K562 (cell line): ENCODE measurements around the gene KRABD2.

Experiments used
- ATAC-seq: fragments of 200-7000 bp; cut with Tn5 transposase; 3 replicates; pipeline ENCODE4 v1.9.1; 2020; ENCODE audit warnings: moderate library complexity
- BruUV-seq: library from RNA; stranded (reverse); fragments of 400-500 nt; replicated peaks from 2 replicates; lab custom pipeline; 2021; lab: Mats Ljungman, UMichigan
- CTCF ChIA-PET: fragments of 300-600 bp; formaldehyde crosslinking; extraction: SDS; loops from one replicate; lab custom pipeline; 2021; ENCODE audit warnings: low intra/inter-chr PET ratio; lab: Yijun Ruan, JAX
- POLR2A ChIA-PET: fragments of 300-600, 350-650 bp; sonication (Branson Sonifier 250); formaldehyde crosslinking; extraction: SDS; loops from one replicate; lab custom pipeline; 2021; ENCODE audit warnings: antibody characterized with exemption, inconsistent platforms; lab: Yijun Ruan, JAX
- DNase-seq, 4 experiments: peaks; one replicate each; pipeline versions ENCODE4 v3.0.0 to v3.0.0-alpha.2; 2011 to 2018; ENCODE audit warnings: low spot score in 3 of 4, mixed read lengths in 3 of 4; ENCODE audit errors: extremely low read depth in 1 of 4
- FAIRE-seq: peaks from 2 replicates; lab custom pipeline; 2011; peaks lifted over from hg19 to GRCh38; lab: Jason Lieb, UNC
- H2AFZ ChIP-seq: 2 replicates; pipeline ENCODE4 v1.6.0; 2011; ENCODE audit warnings: low read depth, low read length, control low read depth, inconsistent platforms
- H3K27ac ChIP-seq: fragments of 200-600 bp; 3 replicates; pipeline ENCODE4 v1.8.0; 2011; ENCODE audit warnings: low read depth, mild to moderate bottlenecking, control low read depth, inconsistent platforms, low read length, moderate library complexity, mixed read lengths; ENCODE audit errors: extremely low read depth
- H3K27me3 ChIP-seq, 2 experiments: fragments of 300-600 bp in 1 of 2; 2 replicates in 1 of 2; 3 replicates in 1 of 2; pipeline versions ENCODE4 v1.6.0 to v1.8.0; 2011; ENCODE audit warnings: inconsistent platforms in 2 of 2, low read length in 2 of 2, mild to moderate bottlenecking in 1 of 2, mixed read lengths in 1 of 2, moderate library complexity in 1 of 2; ENCODE audit not compliant: control insufficient read depth in 2 of 2, insufficient read depth in 2 of 2
- H3K36me3 ChIP-seq: fragments of 300-600 bp; 3 replicates; pipeline ENCODE4 v1.8.0; 2011; ENCODE audit warnings: mild to moderate bottlenecking, low read length, inconsistent platforms; ENCODE audit not compliant: control insufficient read depth, insufficient read depth
- H3K4me1 ChIP-seq, 2 experiments: fragments of 200-600 bp in 1 of 2; replicated peaks in 1 of 2; 2 replicates in 1 of 2; 3 replicates in 1 of 2; pipeline versions ENCODE4 v1.5.1 to v1.8.0; 2011; ENCODE audit warnings: inconsistent platforms in 2 of 2, low read length in 2 of 2, mild to moderate bottlenecking in 1 of 2, mixed read lengths in 1 of 2, moderate library complexity in 1 of 2; ENCODE audit not compliant: control insufficient read depth in 2 of 2, insufficient read depth in 2 of 2
- H3K4me2 ChIP-seq: 2 replicates; pipeline ENCODE4 v1.6.1; 2011; ENCODE audit warnings: low read length, control low read depth, inconsistent platforms, mixed read lengths; ENCODE audit not compliant: insufficient read depth
- H3K4me3 ChIP-seq: fragments of 200-600 bp; sonication (generic), shearing (Covaris generic); 2 replicates; pipeline ENCODE4 v1.5.1; 2016; ENCODE audit warnings: control low read depth, inconsistent platforms
- H3K79me2 ChIP-seq: fragments of 200-600 bp; 3 replicates; pipeline ENCODE4 v1.8.0; 2011; ENCODE audit warnings: low read length, inconsistent platforms; ENCODE audit not compliant: control insufficient read depth, insufficient read depth
- H3K9ac ChIP-seq, 2 experiments: 2 replicates each; pipeline versions ENCODE4 v1.6.0 to v1.6.1; 2011; ENCODE audit warnings: low read depth in 2 of 2, low read length in 2 of 2, control low read depth in 1 of 2, inconsistent platforms in 1 of 2, mild to moderate bottlenecking in 1 of 2, mixed read lengths in 1 of 2; ENCODE audit not compliant: insufficient read depth in 1 of 2
- H3K9me1 ChIP-seq: one replicate; pipeline ENCODE4 v1.6.0; 2011; ENCODE audit warnings: inconsistent platforms, mild to moderate bottlenecking, low read length, moderate library complexity; ENCODE audit not compliant: control insufficient read depth, insufficient read depth
- H3K9me3 ChIP-seq: replicated peaks from 2 replicates; pipeline ENCODE4 v1.5.1; 2011; ENCODE audit warnings: low read depth, low read length, inconsistent platforms; ENCODE audit not compliant: control insufficient read depth, insufficient read depth
- H4K20me1 ChIP-seq: replicated peaks from 2 replicates; pipeline ENCODE4 v1.6.1; 2011; ENCODE audit warnings: low read length, inconsistent platforms, mixed read lengths; ENCODE audit not compliant: control insufficient read depth, insufficient read depth
- CC2D1A ChIP-seq: fragments of 450-650 bp; IDR thresholded peaks from 2 replicates; pipeline ENCODE4 v1.6.1; 2017; ENCODE audit warnings: mild to moderate bottlenecking
- CTCF ChIP-seq, 3 experiments: IDR thresholded peaks in 2 of 3; conservative IDR thresholded peaks in 1 of 3; 2 replicates each; pipeline ENCODE4 v1.5.1; 2011 to 2012; ENCODE audit warnings: low read length in 3 of 3, mild to moderate bottlenecking in 3 of 3, control low read depth in 2 of 3, improper control_type of control experiment in 1 of 3, inconsistent platforms in 1 of 3, low read depth in 1 of 3, mixed read lengths in 1 of 3, moderate library complexity in 1 of 3; ENCODE audit not compliant: insufficient read depth in 2 of 3
- ELF4 ChIP-seq: fragments of 450-650 bp; formaldehyde crosslinking; IDR thresholded peaks from 2 replicates; pipeline ENCODE4 v1.4.0; 2022; ENCODE audit warnings: missing genetic modification characterization
- ELK3 ChIP-seq: fragments of 450-650 bp; formaldehyde crosslinking; IDR thresholded peaks from 2 replicates; pipeline ENCODE4 v1.4.0; 2020; ENCODE audit warnings: mild to moderate bottlenecking
- EZH2 ChIP-seq: IDR thresholded peaks from 2 replicates; pipeline ENCODE4 v1.6.1; 2012; ENCODE audit warnings: low read depth, mild to moderate bottlenecking, inconsistent platforms, low read length, borderline replicate concordance
- HLTF ChIP-seq: fragments of 450-650 bp; IDR thresholded peaks from 2 replicates; pipeline ENCODE4 v1.6.1; 2016
- IRF2 ChIP-seq: sonication (generic); formaldehyde crosslinking; IDR thresholded peaks from 2 replicates; pipeline ENCODE4 v1.8.1; 2022; ENCODE audit warnings: mild to moderate bottlenecking, missing genetic modification reagents
- KLF6 ChIP-seq: fragments of 250-450 bp; sonication (Bioruptor Pico); IDR thresholded peaks from 2 replicates; pipeline ENCODE4 v1.4.0; 2020; ENCODE audit warnings: mild to moderate bottlenecking, moderate library complexity, borderline replicate concordance
- NFE2L1 ChIP-seq: fragments of 450-650 bp; IDR thresholded peaks from 2 replicates; pipeline ENCODE4 v1.6.1; 2016; ENCODE audit warnings: missing genetic modification characterization, low read depth, mild to moderate bottlenecking, missing compliant biosample characterization, moderate library complexity, borderline replicate concordance
- PRMT5 ChIP-seq: sonication (generic); formaldehyde crosslinking; IDR thresholded peaks from 2 replicates; pipeline ENCODE4 v1.5.0; 2020; ENCODE audit warnings: missing genetic modification reagents
- TEAD2 ChIP-seq: fragments of 450-650 bp; IDR thresholded peaks from 2 replicates; pipeline ENCODE4 v1.6.1; 2016; ENCODE audit warnings: missing genetic modification characterization, control low read depth, missing compliant biosample characterization
- ZNF124 ChIP-seq: sonication (generic); formaldehyde crosslinking; IDR thresholded peaks from 2 replicates; pipeline ENCODE4 v1.8.1; 2022; ENCODE audit warnings: missing genetic modification reagents
- ZNF384 ChIP-seq: IDR thresholded peaks from 2 replicates; pipeline ENCODE4 v1.6.1; 2012; ENCODE audit warnings: low read depth, low read length, improper control_type of control experiment
- ZNF561 ChIP-seq: fragments of 450-650 bp; formaldehyde crosslinking; conservative IDR thresholded peaks from 2 replicates; pipeline ENCODE4 v1.4.0; 2020; ENCODE audit warnings: mild to moderate bottlenecking, moderate library complexity
- ZZZ3 ChIP-seq: fragments of 450-650 bp; IDR thresholded peaks from 2 replicates; pipeline ENCODE4 v1.6.1; 2016; ENCODE audit warnings: antibody characterized with exemption, mild to moderate bottlenecking, moderate library complexity
- WGBS: fragments of 100-300 bp; shearing (Covaris generic); methylation state at CpG from one replicate; pipeline ENCODE4 v1.1.6; 2016; ENCODE audit warnings: low coverage, mixed read lengths; ENCODE audit not compliant: insufficient coverage; ENCODE audit errors: missing lambda C conversion rate; 5-methylcytosine and 5-hydroxymethylcytosine counted together
- in situ Hi-C: fragments of 300-500 bp; cut with MboI; formaldehyde crosslinking; loops from 4 replicates; pipeline ENCODE4 v1.15.0; 2018; ENCODE audit warnings: inconsistent platforms, mixed read lengths
- intact Hi-C: fragments of 100-400 bp; cut with micrococcal nuclease; formaldehyde crosslinking; loops from 2 replicates; pipeline ENCODE4 v1.14.2; 2022
- TF ChIP-seq, protein P1 (sequence below): sonication (generic); formaldehyde crosslinking; IDR thresholded peaks from 2 replicates; pipeline ENCODE4 v1.8.0; 2022; ENCODE audit warnings: mild to moderate bottlenecking, missing genetic modification reagents, borderline replicate concordance

KRABD2 gene

DNA sequence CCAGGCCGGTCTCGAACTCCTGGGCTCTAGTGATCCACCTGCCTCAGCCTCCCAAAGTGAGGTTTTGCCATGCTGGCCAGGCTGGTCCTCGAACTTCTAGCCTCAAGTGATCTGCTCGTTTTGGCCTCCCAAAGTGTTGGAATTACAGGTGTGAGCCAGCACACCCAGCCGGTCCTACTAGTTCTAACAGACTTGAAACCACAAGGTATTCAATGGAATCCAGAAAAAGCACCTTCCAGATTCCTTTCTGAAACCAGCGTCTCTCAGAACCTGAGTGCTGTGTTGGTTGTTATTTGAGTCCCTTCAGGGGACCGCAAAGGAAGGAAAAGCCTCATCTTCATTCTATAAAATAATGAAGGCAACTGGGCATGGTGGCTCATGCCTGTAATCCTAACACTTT lies 4.1 kb downstream of the KRABD2 start (continued):
- TF ChIP-seq ZZZ3 = no peak

DNA sequence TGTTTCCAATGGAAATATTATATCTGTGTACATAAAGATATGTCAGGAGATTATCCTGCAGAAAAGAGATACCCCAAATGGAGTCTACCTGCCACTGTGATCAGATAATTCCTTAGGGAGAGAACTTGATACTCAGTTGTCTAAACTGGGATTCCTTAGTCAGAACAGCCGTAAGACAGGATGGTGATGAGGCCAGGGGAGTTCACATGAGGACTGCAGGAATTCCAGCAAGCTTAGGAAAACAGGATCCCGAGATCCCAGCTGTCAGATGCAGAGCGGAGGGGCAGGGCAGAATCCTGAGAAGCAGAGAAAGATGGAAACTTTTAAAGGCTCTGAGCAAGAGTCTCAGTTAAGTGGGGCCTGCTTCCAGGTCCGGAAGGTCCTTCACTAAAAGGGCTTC lies 4.7 kb downstream of the KRABD2 start:
- Histone ChIP-seq H3K9ac (no peak overlapping the region), H3K4me1 (peaks cover 10 to 16% of the 10 kb centered on the region in 2 experiments; a peak in 4 of 5 replicates), H3K9me3 (no peaks in the 10 kb centered on the region)
- no peak for TF ChIP-seq KLF6 (CRISPR knock-in tag)
- TF ChIP-seq ZNF561 (CRISPR knock-in tag) = no peak
- no peak for TF ChIP-seq CTCF (IDR thresholded peaks at IDR 0.05 in 2 of 3, conservative IDR thresholded peaks at IDR 0.05 in 1 of 3; ENCODE audit: insufficient read depth in 2 of 3, low read depth in 1 of 3, low read length in 3 of 3)
- no peak for TF ChIP-seq CC2D1A
- no peak for TF ChIP-seq ELK3 (CRISPR knock-in tag)
- no peak for TF ChIP-seq EZH2
- no peak for TF ChIP-seq PRMT5
- TF ChIP-seq NFE2L1 (tag) = no peak
- no peak for TF ChIP-seq HLTF
- no peak for TF ChIP-seq ELF4
- TF ChIP-seq ZNF124 (CRISPR knock-in tag) = no peak
- TF ChIP-seq, protein P1, sequence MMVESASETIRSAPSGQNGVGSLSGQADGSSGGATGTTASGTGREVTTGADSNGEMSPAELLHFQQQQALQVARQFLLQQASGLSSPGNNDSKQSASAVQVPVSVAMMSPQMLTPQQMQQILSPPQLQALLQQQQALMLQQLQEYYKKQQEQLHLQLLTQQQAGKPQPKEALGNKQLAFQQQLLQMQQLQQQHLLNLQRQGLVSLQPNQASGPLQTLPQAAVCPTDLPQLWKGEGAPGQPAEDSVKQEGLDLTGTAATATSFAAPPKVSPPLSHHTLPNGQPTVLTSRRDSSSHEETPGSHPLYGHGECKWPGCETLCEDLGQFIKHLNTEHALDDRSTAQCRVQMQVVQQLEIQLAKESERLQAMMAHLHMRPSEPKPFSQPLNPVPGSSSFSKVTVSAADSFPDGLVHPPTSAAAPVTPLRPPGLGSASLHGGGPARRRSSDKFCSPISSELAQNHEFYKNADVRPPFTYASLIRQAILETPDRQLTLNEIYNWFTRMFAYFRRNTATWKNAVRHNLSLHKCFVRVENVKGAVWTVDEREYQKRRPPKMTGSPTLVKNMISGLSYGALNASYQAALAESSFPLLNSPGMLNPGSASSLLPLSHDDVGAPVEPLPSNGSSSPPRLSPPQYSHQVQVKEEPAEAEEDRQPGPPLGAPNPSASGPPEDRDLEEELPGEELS (CRISPR knock-in tag) = no peak
- no peak for TF ChIP-seq IRF2
- TF ChIP-seq TEAD2 (tag) = no peak
- no peak for TF ChIP-seq ZNF384
- TF ChIP-seq, all 486 proteins: peak for 0
- no peaks in the 10 kb centered on the region for H3K79me2 ChIP-seq
- no peak overlapping the region for H3K4me3 ChIP-seq
- no peak for DNase-seq
- H3K27ac ChIP-seq = no peak overlapping the region
- POLR2A ChIA-PET = interaction anchor here (1.1 kb wide), 2 partner anchors 10 to 83 kb away, joined by 3 to 4 read pairs; partner anchors contain the start of gene RANGRF
- no peaks in the 10 kb centered on the region for H3K9me1 ChIP-seq
- peaks cover 5% of the 10 kb centered on the region; the same call in 2 of the 3 replicates for H3K36me3 ChIP-seq
- no peaks in the 10 kb centered on the region for H4K20me1 ChIP-seq
- H3K4me2 ChIP-seq = no peak overlapping the region
- FAIRE-seq = no peak
- no TSS peak for BruUV-seq
- no peak overlapping the region for H2AFZ ChIP-seq
- CTCF ChIA-PET = no interaction called here
- in situ Hi-C loops = no loop called here
- no peaks in the 10 kb centered on the region for H3K27me3 ChIP-seq
- 57% methylated on average over 1 of the region's 4 CpGs for WGBS
- intact Hi-C loops = no loop called here
- ATAC-seq = no peak
